RKO (cell line): ENCODE data around the gene EXOSC5.

Experiments
- DNase-seq: peaks from one replicate; pipeline ENCODE4 v3.0.0-alpha.2; 2016; ENCODE audit warnings: low spot score

Gene EXOSC5

GRCh38 chr19:41341669-41342490 lies 55.3 kb downstream of the EXOSC5 start:
- DNase-seq, result no peak

DNA sequence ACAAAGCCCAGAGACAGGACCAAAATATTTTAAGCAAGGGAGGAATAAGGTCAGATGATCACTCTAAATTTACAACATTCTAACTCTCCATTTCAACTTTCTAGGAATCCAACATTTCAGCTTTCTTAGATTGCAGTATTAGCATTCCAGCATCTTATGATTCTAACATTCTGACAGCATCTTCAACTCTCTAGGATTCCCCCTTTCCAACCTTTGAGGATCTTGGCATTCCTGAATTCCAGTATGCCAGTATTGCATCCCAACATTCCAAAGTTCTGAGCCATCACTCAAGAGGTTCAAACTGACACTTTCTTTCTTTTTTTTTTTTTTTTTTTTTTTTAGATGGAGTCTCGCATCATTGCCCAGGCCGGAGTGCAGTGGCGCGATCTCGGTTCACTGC lies 57.2 kb downstream of the EXOSC5 start:
- no peak for DNase-seq
